HG03378 (cell line): ENCODE measurements around the gene DIPK2B.

ENCODE experiments used
- ATAC-seq: cut with Tn5 transposase; IDR thresholded peaks from one replicate; pipeline ENCODE4 v1.9.1; 2021; ENCODE audit warnings: mild to moderate bottlenecking, moderate library complexity; ENCODE audit not compliant: unreplicated experiment

DIPK2B gene

GRCh38 chrX:45164021-45164621, 36.6 kb downstream of the DIPK2B start:
- ATAC-seq = no peak

- no peak for ATAC-seq
Observed at GRCh38 chrX:45157647-45158046, 43.0 kb downstream of the DIPK2B start.

GRCh38 chrX:45154462-45154861, 46.2 kb downstream of the DIPK2B start:
- ATAC-seq = no peak

DNA sequence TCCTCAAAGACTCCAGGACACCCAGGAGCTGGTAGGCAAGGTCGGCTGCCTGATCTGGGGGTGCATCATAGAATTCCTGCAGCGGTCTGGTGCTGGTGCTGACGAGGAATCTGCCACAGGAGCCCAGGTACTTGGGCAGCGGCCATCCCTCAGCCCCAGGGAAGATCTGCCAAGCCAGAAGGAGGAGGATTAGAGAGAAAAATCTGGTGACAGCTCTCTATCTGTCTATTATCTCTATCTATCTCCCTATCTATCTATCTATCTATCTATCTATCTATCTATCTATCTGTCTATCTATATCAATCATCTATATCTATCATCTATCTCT, 46.7 kb downstream of the DIPK2B start:
- ATAC-seq = no peak
